Gastrocnemius medialis (tissue), 4 donors: ENCODE measurements around the gene SLC4A9. TPM values are rescaled to one million over a fixed set of nuclear protein-coding genes. Genes with fewer than 3 reads are reported as not detected.

Experiments used
- ATAC-seq, 2 donors: fragments of 150-250 bp; one replicate each; pipeline ENCODE4 v1.9.1; 2016
- DNase-seq, 2 donors: peaks; one replicate each; pipeline ENCODE4 v3.0.0-alpha.2; 2019
- H3K27ac ChIP-seq, 4 donors: fragments of 200-600 bp; sonication (generic); 1 replicate in 1 of 4; 2 replicates in 3 of 4; pipeline ENCODE4 v1.5.1; 2016 to 2018; ENCODE audit warnings: mild to moderate bottlenecking in 2 of 4, moderate library complexity in 1 of 4
- H3K27me3 ChIP-seq, 3 donors: fragments of 200-600 bp; sonication (generic) in 2 of 3; 1 replicate in 1 of 3; 2 replicates in 2 of 3; pipeline versions ENCODE4 v1.5.1 to v1.6.0; 2016 to 2019; ENCODE audit warnings: mild to moderate bottlenecking in 1 of 3, moderate library complexity in 1 of 3
- H3K36me3 ChIP-seq, 2 donors: fragments of 200-600 bp; sonication (generic) in 1 of 2; one replicate each; pipeline ENCODE4 v1.5.1; 2017 to 2018
- H3K4me1 ChIP-seq, 2 donors: fragments of 200-600 bp; sonication (generic) in 1 of 2; one replicate each; pipeline ENCODE4 v1.5.1; 2016 to 2017; ENCODE audit warnings: mild to moderate bottlenecking in 2 of 2
- H3K4me3 ChIP-seq, 4 donors: fragments of 200-600 bp; sonication (generic) in 3 of 4; 1 replicate in 1 of 4; 2 replicates in 3 of 4; pipeline ENCODE4 v1.5.1; 2016 to 2019; ENCODE audit warnings: mild to moderate bottlenecking in 2 of 4
- H3K9me3 ChIP-seq, 3 donors: fragments of 200-600 bp; sonication (generic) in 2 of 3; 1 replicate in 1 of 3; 2 replicates in 2 of 3; pipeline ENCODE4 v1.5.1; 2016 to 2019
- CTCF ChIP-seq, 5 experiments: fragments of 450-650 bp in 3 of 5; fragments of 200-600 bp in 2 of 5; sonication (generic) in 2 of 5; IDR thresholded peaks in 4 of 5; conservative IDR thresholded peaks in 1 of 5; 1 replicate in 4 of 5; 2 replicates in 1 of 5; pipeline ENCODE4 v1.5.1; 2016 to 2019; ENCODE audit warnings: antibody characterized with exemption in 5 of 5, mild to moderate bottlenecking in 3 of 5, moderate library complexity in 3 of 5
- POLR2A ChIP-seq, 2 donors: fragments of 450-650 bp; IDR thresholded peaks; one replicate each; pipeline ENCODE4 v1.6.1; 2017; ENCODE audit warnings: antibody characterized with exemption in 2 of 2, mild to moderate bottlenecking in 2 of 2, moderate library complexity in 2 of 2
- in situ Hi-C, 4 donors: fragments of 200-750 bp; cut with MboI; loops; one replicate each; pipeline versions ENCODE4 v1.15.0 to v1.8.0; 2017; ENCODE audit warnings: low sequenced_read_pairs in 4 of 4
- intact Hi-C: fragments of 100-400 bp; cut with DNase I; formaldehyde crosslinking; loops from one replicate; pipeline ENCODE4 v1.15.1; 2023; ENCODE audit warnings: low total_unique reads
- total RNA-seq, 4 donors: library from RNA; depleted of rRNA; stranded (reverse); fragments of >200 nt; gene quantifications; one replicate each; pipeline versions ENCODE4 v1.1.0 to v1.2.3, GENCODE V29; 2016

The SLC4A9 gene
- total RNA-seq, 4 donors from 2014 or later: not detected

DNA sequence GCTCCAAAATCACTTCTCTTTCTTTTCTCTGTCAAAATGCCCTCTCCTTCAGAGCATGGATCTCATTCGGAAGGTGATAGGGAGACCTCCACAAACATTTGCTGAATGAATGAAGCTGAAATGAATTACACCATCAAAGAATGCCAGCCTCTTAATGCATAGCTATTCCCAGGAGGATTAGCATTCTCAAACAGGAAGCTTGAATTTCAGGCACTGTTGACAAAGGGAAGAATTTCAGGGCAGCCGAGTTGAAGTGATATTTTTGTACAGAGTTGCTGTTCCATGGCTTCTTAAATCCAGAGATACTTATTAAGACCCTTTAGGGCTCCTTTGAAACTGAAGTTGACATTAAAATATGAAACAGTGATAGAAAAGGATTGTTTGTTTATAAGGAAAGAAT is 32.4 kb upstream of the SLC4A9 start:
- peaks cover 19 to 20% of the 10 kb centered on the region in 2 donors for H3K4me1 ChIP-seq

DNA sequence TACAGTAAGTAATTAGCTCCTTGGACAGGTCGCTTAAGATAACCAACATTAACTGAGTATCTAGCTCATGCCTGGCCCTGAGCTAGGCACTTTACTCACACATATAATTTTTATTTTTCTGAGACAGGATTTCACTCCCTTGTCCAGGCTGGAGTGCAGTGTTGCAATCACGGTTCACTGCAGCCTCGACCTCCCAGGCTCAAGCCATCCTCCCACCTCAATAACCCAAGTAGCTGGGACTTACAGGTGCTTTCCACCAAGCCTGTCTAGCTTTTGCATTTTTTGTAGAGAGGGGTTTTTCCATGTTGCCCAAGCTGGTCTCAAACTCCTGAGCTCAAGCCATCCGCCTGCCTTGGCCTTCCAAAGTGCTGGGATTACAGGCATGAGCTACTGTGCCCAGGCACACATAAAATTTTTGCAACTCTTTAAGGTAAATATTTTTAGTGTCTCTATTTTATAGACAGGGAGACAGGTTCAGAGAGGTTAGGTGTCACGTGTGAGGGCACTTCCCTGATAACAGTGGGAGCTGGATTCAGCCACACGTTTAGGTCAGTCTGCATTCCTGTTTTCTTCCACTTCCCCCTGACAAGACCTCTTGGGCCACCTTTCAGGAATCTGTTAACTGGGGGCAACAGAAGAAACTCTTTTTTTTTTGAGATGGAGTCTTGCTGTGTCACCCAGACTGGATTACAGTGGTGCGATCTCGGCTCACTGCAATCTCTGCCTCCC is 31.8 kb upstream of the SLC4A9 start:
- ATAC-seq: no peak
- peaks cover 12 to 18% of the 10 kb centered on the region in 2 donors for H3K4me1 ChIP-seq
- TF ChIP-seq CTCF (IDR thresholded peaks at IDR 0.05 in 4 of 5, conservative IDR thresholded peaks at IDR 0.05 in 1 of 5) (no peak), POLR2A (IDR thresholded peaks at IDR 0.05) (no peak)
- no peak for DNase-seq
- peaks cover 0 to 9% of the 10 kb centered on the region in 2 donors for H3K36me3 ChIP-seq
- intact Hi-C loops (no loop called here), in situ Hi-C loops (no loop called here)
- no peak overlapping the region for H3K4me3 ChIP-seq
- no peaks in the 10 kb centered on the region for H3K27me3 ChIP-seq
- no peaks in the 10 kb centered on the region for H3K9me3 ChIP-seq
- H3K27ac ChIP-seq: peak overlapping the region in 1 of 4 donors; percentile 50

More for the DNA sequence above, 32.4 kb upstream of the SLC4A9 start:
- Histone ChIP-seq H3K4me3 (no peak overlapping the region), H3K27me3 (no peaks in the 10 kb centered on the region), H3K36me3 (peaks cover 0 to 3% of the 10 kb centered on the region in 2 donors), H3K27ac (no peak overlapping the region), H3K9me3 (no peaks in the 10 kb centered on the region)
- intact Hi-C loops (no loop called here), in situ Hi-C loops (no loop called here)
- DNase-seq (no peak), ATAC-seq (no peak)
- TF ChIP-seq POLR2A (IDR thresholded peaks at IDR 0.05): no peak
- TF ChIP-seq CTCF (IDR thresholded peaks at IDR 0.05 in 4 of 5, conservative IDR thresholded peaks at IDR 0.05 in 1 of 5): no peak

DNA sequence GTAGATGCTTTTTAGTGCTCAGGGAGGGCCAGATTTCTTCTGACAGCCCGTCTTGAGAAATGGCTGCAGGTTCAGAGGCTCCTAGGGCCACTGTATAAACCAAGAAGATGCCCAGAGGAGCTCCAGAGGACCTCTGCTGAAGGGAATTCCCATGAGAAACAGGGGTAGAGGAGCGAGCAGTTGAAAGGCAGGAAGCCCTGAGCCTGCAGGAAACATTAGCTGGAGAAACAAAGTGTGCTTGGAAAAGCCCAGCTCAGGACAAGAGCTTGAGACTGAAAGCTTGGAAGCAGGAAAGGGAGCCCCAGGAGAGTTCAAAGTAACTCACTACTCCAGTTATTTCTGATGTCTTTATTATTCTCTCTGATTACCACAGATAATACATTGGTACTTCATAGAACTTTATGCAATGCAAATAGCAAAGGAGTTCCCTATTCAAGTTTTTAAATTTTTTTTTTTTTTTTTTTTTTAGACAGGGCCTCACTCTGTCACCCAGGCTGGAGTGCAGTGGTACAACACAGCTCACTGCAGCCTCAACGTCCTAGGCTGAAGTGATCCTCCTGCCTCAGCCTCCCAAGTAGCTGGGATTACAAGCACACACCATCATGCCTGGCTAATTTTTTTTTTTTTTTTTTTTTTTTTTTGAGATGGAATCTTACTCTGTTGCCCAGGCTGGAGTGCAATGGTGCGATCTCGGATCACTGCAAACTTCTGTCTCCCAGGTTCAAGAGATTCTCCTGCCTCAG is 30.1 kb upstream of the SLC4A9 start:
- no peaks in the 10 kb centered on the region for H3K27me3 ChIP-seq
- no peaks in the 10 kb centered on the region for H3K9me3 ChIP-seq
- H3K4me3 ChIP-seq: no peak overlapping the region
- intact Hi-C loops (no loop called here), in situ Hi-C loops (no loop called here)
- no peak for TF ChIP-seq POLR2A (IDR thresholded peaks at IDR 0.05)
- no peak for TF ChIP-seq CTCF (IDR thresholded peaks at IDR 0.05 in 4 of 5, conservative IDR thresholded peaks at IDR 0.05 in 1 of 5)
- ATAC-seq: peak; percentile 46 to 70
- H3K4me1 ChIP-seq: peaks cover 7 to 27% of the 10 kb centered on the region in 2 donors
- peak overlapping the region; percentile 24 to 54 (median 50) for H3K27ac ChIP-seq
- peaks cover 0 to 26% of the 10 kb centered on the region in 2 donors for H3K36me3 ChIP-seq
- no peak for DNase-seq

GRCh38 chr5:140331638-140332037 is 28.4 kb upstream of the SLC4A9 start:
- ATAC-seq (no peak), DNase-seq (no peak)
- peaks cover 0 to 34% of the 10 kb centered on the region in 2 donors for H3K36me3 ChIP-seq
- intact Hi-C loops: no loop called here
- in situ Hi-C loops: no loop called here
- H3K27me3 ChIP-seq: no peaks in the 10 kb centered on the region
- TF ChIP-seq POLR2A (IDR thresholded peaks at IDR 0.05) (no peak), CTCF (IDR thresholded peaks at IDR 0.05 in 4 of 5, conservative IDR thresholded peaks at IDR 0.05 in 1 of 5) (no peak)
- H3K9me3 ChIP-seq: no peaks in the 10 kb centered on the region
- no peak overlapping the region for H3K4me3 ChIP-seq
- H3K4me1 ChIP-seq: peaks cover 20 to 40% of the 10 kb centered on the region in 2 donors
- no peak overlapping the region for H3K27ac ChIP-seq
